Measurements from ENCODE around the gene OSTM1.
"Not testable (repeated sequence)": the region's sequence is repeated elsewhere in the genome, so short reads cannot be mapped to it uniquely, and the experiment has no call there.

The OSTM1 gene

GRCh38 chr6:108013787-108014439, 60.6 kb downstream of the OSTM1 start:
- DNase-seq, result no peak

- DNase-seq, result no peak
Measured at GRCh38 chr6:108009894-108010293, 64.6 kb downstream of the OSTM1 start.

GRCh38 chr6:108009258-108009657, 65.3 kb downstream of the OSTM1 start:
- DNase-seq, result not testable (repeated sequence)

- DNase-seq, result no peak
Measured at GRCh38 chr6:108008363-108008762, 66.2 kb downstream of the OSTM1 start.

- no peak for DNase-seq
Measured at GRCh38 chr6:108005961-108006360, 68.6 kb downstream of the OSTM1 start.

- no peak for DNase-seq
Measured at GRCh38 chr6:108004861-108005260, 69.7 kb downstream of the OSTM1 start.

GRCh38 chr6:108002365-108003221, 71.9 kb downstream of the OSTM1 start:
- DNase-seq, result no peak

- DNase-seq, result no peak
Measured at GRCh38 chr6:108001696-108002231, 72.8 kb downstream of the OSTM1 start.

- DNase-seq, result not testable (repeated sequence)
Measured at GRCh38 chr6:108000259-108000658, 74.3 kb downstream of the OSTM1 start.

- DNase-seq, result no peak
Measured at GRCh38 chr6:107999341-107999740, 75.2 kb downstream of the OSTM1 start.

- no peak for DNase-seq
Measured at GRCh38 chr6:107991772-107992550, 82.6 kb downstream of the OSTM1 start.

Data from activated T-cell treated with anti-CD3 and anti-CD28 coated beads, Interleukin-2, amount 50 U/mL, for 48 hours (primary cell).